Measurements from ENCODE around the gene ARHGAP19. TPM values are rescaled to one million over a fixed set of nuclear protein-coding genes. Genes with fewer than 3 reads are reported as not detected.
A peak's percentile ranks its signal among the peaks of the same experiment; 100 is the strongest.

The ARHGAP19 gene
- total and polyA plus RNA-seq, 4 donors: 1.8 to 12.8 (median 9.2) TPM

DNA sequence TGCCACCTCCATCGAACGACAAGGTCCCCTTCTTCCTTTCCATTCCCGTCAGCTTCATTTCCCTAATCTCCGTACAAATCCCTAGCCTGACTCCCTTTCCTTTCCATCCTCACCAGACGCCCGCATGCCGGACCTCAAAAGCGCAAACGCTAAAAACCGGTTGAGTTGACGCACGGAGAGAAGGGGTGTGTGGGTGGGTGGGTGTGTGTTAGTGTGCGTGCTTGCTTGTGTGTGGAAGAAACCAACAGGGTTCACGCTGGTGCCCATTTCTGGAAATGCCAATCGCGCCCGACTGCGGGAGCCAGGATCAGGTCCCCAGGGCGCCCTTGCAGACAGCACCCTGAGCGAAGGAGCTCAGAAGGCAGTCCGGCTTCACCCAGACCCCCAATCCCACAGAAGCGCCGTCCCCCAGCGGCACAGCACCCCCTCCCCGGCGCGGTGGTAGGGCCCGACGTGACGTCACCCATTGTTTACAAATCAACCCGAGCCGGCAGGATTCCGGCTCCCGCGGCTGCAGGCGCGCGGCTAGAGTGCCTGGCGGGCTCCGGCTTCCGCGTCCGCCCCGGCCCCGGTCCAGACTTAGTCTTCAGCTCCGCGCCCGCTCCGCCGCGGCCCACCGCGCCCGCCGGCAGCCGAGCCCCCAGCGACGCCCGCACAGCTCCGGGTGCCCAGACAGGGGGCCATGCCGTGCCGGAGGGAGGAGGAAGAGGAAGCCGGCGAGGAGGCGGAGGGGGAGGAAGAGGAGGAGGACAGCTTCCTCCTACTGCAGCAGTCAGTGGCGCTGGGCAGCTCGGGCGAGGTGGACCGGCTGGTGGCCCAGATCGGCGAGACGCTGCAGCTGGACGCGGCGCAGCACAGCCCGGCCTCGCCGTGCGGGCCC lies 26.6 kb upstream of the ARHGAP19 start, which contains the start of gene FRAT1:
Gene FRAT1 (plus strand): TSS at position 500 of the 880 bp plus-strand sequence. CDS start 183 bp downstream, at position 683.
- Histone ChIP-seq H3K9me3 (ENCODE audit: control insufficient read depth, low read length) (no peaks in the 10 kb centered on the region), H3K36me3 (ENCODE audit: control insufficient read depth in 1 of 2, insufficient read depth in 2 of 2, low read length in 1 of 2) (no peaks in the 10 kb centered on the region), H3K4me1 (ENCODE audit: control insufficient read depth in 1 of 2, insufficient read depth in 2 of 2, low read length in 2 of 2) (no peaks in the 10 kb centered on the region), H3K27ac (ENCODE audit: low read depth in 1 of 2, low read length in 2 of 2) (peak within 1 kb of the TSS in 1 of 2 donors; percentile 95), H3K27me3 (ENCODE audit: control insufficient read depth in 1 of 2, insufficient read depth in 2 of 2, low read length in 1 of 2) (no peaks in the 10 kb centered on the region), H3K4me3 (ENCODE audit: low read length in 2 of 2) (peak within 1 kb of the TSS; percentile 56 to 84)
- intact Hi-C loops (cut with DNase I): loop anchor here in 1 of 2 donors (2.0 kb wide), 1 partner anchor 16 kb away; the partner anchor contains the start of gene FRAT2
- ATAC-seq (ENCODE audit: low FRiP score): peak; percentile 94
- DNase-seq: peak; percentile 95
- WGBS, 2 donors: 0 to 1% methylated on average over 53 to 79 of the region's 79 CpGs

DNA sequence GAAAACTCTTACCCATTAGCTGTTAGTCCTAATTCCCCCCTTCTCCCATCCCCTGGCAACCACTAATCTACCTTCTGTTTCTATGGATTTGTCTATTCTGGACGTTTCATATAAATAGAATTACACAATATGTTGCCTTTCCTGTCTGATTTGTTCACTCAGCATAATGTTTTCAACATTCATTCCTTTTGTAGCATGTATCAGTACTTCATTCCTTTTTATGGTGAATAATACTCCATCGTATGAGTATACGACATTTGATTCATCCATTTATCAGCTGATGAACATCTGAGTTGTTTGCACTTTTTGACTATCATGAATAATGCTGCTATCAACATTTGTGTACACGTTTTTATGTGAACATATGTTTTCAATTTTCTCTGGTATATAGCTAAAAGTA lies 22.2 kb upstream of the ARHGAP19 start:
- DNase-seq: no peak
- Histone ChIP-seq H3K27ac (ENCODE audit: low read depth in 1 of 2, low read length in 2 of 2) (no peak overlapping the region), H3K4me3 (ENCODE audit: low read length in 2 of 2) (no peak overlapping the region), H3K9me3 (ENCODE audit: control insufficient read depth, low read length) (no peaks in the 10 kb centered on the region), H3K4me1 (ENCODE audit: control insufficient read depth in 1 of 2, insufficient read depth in 2 of 2, low read length in 2 of 2) (no peaks in the 10 kb centered on the region), H3K36me3 (ENCODE audit: control insufficient read depth in 1 of 2, insufficient read depth in 2 of 2, low read length in 1 of 2) (no peaks in the 10 kb centered on the region), H3K27me3 (ENCODE audit: control insufficient read depth in 1 of 2, insufficient read depth in 2 of 2, low read length in 1 of 2) (no peaks in the 10 kb centered on the region)
- intact Hi-C loops (cut with DNase I): no loop called here
- WGBS, 2 donors: 68% methylated on average over 4 of the region's 4 CpGs
- ATAC-seq (ENCODE audit: low FRiP score): no peak

GRCh38 chr10:97312897-97313296 lies 20.5 kb upstream of the ARHGAP19 start:
- H3K9me3 ChIP-seq (ENCODE audit: control insufficient read depth, low read length): no peaks in the 10 kb centered on the region
- H3K4me1 ChIP-seq (ENCODE audit: control insufficient read depth in 1 of 2, insufficient read depth in 2 of 2, low read length in 2 of 2): no peaks in the 10 kb centered on the region
- intact Hi-C loops (cut with DNase I): no loop called here
- H3K27ac ChIP-seq (ENCODE audit: low read depth in 1 of 2, low read length in 2 of 2): no peak overlapping the region
- no peaks in the 10 kb centered on the region for H3K27me3 ChIP-seq (ENCODE audit: control insufficient read depth in 1 of 2, insufficient read depth in 2 of 2, low read length in 1 of 2)
- DNase-seq: no peak
- no peak for ATAC-seq (ENCODE audit: low FRiP score)
- no peak overlapping the region for H3K4me3 ChIP-seq (ENCODE audit: low read length in 2 of 2)
- WGBS, 2 donors: 85 to 87% methylated on average over 6 of the region's 6 CpGs
- no peaks in the 10 kb centered on the region for H3K36me3 ChIP-seq (ENCODE audit: control insufficient read depth in 1 of 2, insufficient read depth in 2 of 2, low read length in 1 of 2)

DNA sequence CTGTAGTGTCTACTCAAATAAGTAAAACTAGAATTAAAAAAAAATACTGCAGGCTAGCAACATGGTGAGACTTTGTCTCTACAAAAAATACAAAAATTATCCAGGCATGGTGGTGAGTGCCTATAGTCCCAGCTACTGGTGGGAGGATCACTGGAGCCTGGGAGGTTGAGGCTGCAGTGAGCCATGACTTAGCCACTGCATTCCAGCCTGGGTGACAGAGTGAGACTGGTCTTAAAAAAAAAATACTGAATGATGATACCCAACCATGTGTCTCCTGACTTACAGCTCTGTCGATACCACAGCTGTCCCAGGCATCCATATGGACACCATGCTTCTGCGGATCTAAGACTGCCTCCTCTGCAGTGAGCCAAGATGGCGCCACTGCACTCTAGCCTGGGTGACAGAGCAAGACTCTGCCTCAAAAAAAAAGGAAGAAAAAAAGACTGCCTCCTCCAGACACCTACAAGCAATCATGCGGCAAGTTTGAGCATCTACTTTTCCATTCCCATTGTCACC lies 18.7 kb upstream of the ARHGAP19 start:
- Histone ChIP-seq H3K27ac (ENCODE audit: low read depth in 1 of 2, low read length in 2 of 2) (no peak overlapping the region), H3K4me1 (ENCODE audit: control insufficient read depth in 1 of 2, insufficient read depth in 2 of 2, low read length in 2 of 2) (no peaks in the 10 kb centered on the region), H3K4me3 (ENCODE audit: low read length in 2 of 2) (no peak overlapping the region), H3K27me3 (ENCODE audit: control insufficient read depth in 1 of 2, insufficient read depth in 2 of 2, low read length in 1 of 2) (no peaks in the 10 kb centered on the region), H3K36me3 (ENCODE audit: control insufficient read depth in 1 of 2, insufficient read depth in 2 of 2, low read length in 1 of 2) (no peaks in the 10 kb centered on the region), H3K9me3 (ENCODE audit: control insufficient read depth, low read length) (no peaks in the 10 kb centered on the region)
- 95% methylated on average over 4 of the region's 4 CpGs for WGBS, 2 donors
- intact Hi-C loops (cut with DNase I): no loop called here
- ATAC-seq (ENCODE audit: low FRiP score) (no peak), DNase-seq (no peak)

DNA sequence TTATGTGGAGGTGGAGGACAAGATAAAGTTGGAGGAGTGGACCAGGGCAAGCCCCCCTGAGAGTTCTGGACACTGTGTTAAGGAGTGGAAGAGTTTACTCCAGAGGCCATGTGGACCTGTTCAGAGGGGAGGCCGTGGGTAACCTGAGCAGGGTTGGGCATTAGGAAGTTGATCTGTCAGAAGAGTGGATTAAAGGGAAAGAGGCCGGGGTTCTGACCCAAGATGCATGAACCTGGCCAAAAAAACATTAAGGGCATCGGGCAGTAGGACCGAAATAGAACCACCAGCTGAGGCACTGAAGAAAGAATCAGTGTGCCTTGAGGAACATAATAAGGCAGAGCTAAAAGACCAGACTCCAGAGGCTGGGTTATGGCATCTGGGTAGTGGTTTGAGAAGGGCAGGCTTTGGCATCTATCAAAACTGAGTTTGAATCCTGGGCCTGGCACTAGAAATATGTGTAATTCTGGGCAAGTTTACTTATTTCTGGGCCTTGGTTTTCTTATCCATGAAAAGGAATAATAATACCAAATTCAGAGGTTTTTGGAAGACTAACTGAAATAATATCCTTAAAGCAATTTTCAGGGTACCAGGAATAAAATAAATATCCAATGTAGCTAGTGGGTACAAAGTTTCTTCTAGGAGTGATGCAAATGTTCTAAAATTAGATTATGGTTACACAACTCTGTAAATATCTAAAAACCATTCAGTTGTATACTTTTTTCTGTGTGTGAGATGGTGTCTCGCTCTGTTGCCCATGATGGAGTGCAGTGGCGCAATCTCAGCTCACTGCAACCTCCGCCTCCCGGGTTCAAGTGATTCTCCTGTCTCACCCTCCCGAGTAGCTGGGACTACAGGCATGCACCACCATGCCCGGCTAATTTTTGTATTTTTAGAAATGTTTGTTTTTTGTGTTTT lies 15.7 kb upstream of the ARHGAP19 start:
- H3K9me3 ChIP-seq (ENCODE audit: control insufficient read depth, low read length): no peaks in the 10 kb centered on the region
- H3K4me1 ChIP-seq (ENCODE audit: control insufficient read depth in 1 of 2, insufficient read depth in 2 of 2, low read length in 2 of 2): no peaks in the 10 kb centered on the region
- H3K4me3 ChIP-seq (ENCODE audit: low read length in 2 of 2): no peak overlapping the region
- no peak for ATAC-seq (ENCODE audit: low FRiP score)
- H3K27me3 ChIP-seq (ENCODE audit: control insufficient read depth in 1 of 2, insufficient read depth in 2 of 2, low read length in 1 of 2): no peaks in the 10 kb centered on the region
- H3K36me3 ChIP-seq (ENCODE audit: control insufficient read depth in 1 of 2, insufficient read depth in 2 of 2, low read length in 1 of 2): no peaks in the 10 kb centered on the region
- H3K27ac ChIP-seq (ENCODE audit: low read depth in 1 of 2, low read length in 2 of 2): no peak overlapping the region
- 51 to 56% methylated on average over 10 of the region's 10 CpGs for WGBS, 2 donors
- intact Hi-C loops (cut with DNase I): no loop called here
- DNase-seq: no peak

- no peaks in the 10 kb centered on the region for H3K27me3 ChIP-seq (ENCODE audit: control insufficient read depth in 1 of 2, insufficient read depth in 2 of 2, low read length in 1 of 2)
- ATAC-seq (ENCODE audit: low FRiP score) (no peak), DNase-seq (no peak)
- H3K27ac ChIP-seq (ENCODE audit: low read depth in 1 of 2, low read length in 2 of 2): no peak overlapping the region
- intact Hi-C loops (cut with DNase I): no loop called here
- no peaks in the 10 kb centered on the region for H3K4me1 ChIP-seq (ENCODE audit: control insufficient read depth in 1 of 2, insufficient read depth in 2 of 2, low read length in 2 of 2)
- no peaks in the 10 kb centered on the region for H3K9me3 ChIP-seq (ENCODE audit: control insufficient read depth, low read length)
- 21 to 41% methylated on average over 1 of the region's 1 CpG for WGBS, 2 donors
- no peaks in the 10 kb centered on the region for H3K36me3 ChIP-seq (ENCODE audit: control insufficient read depth in 1 of 2, insufficient read depth in 2 of 2, low read length in 1 of 2)
- no peak overlapping the region for H3K4me3 ChIP-seq (ENCODE audit: low read length in 2 of 2)
Observed at GRCh38 chr10:97307441-97307840, 15.0 kb upstream of the ARHGAP19 start.

- Histone ChIP-seq H3K4me1 (ENCODE audit: control insufficient read depth in 1 of 2, insufficient read depth in 2 of 2, low read length in 2 of 2) (no peaks in the 10 kb centered on the region), H3K27ac (ENCODE audit: low read depth in 1 of 2, low read length in 2 of 2) (no peak overlapping the region), H3K36me3 (ENCODE audit: control insufficient read depth in 1 of 2, insufficient read depth in 2 of 2, low read length in 1 of 2) (no peaks in the 10 kb centered on the region), H3K27me3 (ENCODE audit: control insufficient read depth in 1 of 2, insufficient read depth in 2 of 2, low read length in 1 of 2) (no peaks in the 10 kb centered on the region), H3K4me3 (ENCODE audit: low read length in 2 of 2) (no peak overlapping the region), H3K9me3 (ENCODE audit: control insufficient read depth, low read length) (no peaks in the 10 kb centered on the region)
- WGBS, 2 donors: 92 to 96% methylated on average over 11 of the region's 11 CpGs
- intact Hi-C loops (cut with DNase I): no loop called here
- no peak for DNase-seq
- ATAC-seq (ENCODE audit: low FRiP score): no peak
Observed at GRCh38 chr10:97302088-97302791, 9.8 kb upstream of the ARHGAP19 start.

DNA sequence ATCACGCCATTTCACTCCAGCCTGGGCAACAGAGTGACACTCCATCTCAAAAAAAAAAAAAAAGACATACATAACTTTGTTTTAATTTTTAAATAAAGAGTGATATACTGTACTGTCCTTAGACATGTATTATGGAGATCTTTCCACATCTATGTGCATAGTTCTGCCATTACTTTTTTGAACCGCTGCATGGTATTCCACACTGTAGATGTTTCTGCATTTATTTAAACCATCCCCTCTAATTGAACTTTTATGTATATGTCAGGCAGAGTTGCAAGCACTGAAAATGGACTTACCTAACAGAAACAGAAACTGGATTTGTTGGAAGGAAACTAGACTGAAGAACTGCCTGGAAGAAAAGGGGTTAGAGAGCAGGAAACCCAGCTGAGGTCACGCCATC lies 8.5 kb upstream of the ARHGAP19 start:
- Histone ChIP-seq H3K27ac (ENCODE audit: low read depth in 1 of 2, low read length in 2 of 2) (no peak overlapping the region), H3K4me1 (ENCODE audit: control insufficient read depth in 1 of 2, insufficient read depth in 2 of 2, low read length in 2 of 2) (no peaks in the 10 kb centered on the region), H3K4me3 (ENCODE audit: low read length in 2 of 2) (no peak overlapping the region), H3K36me3 (ENCODE audit: control insufficient read depth in 1 of 2, insufficient read depth in 2 of 2, low read length in 1 of 2) (no peaks in the 10 kb centered on the region), H3K27me3 (ENCODE audit: control insufficient read depth in 1 of 2, insufficient read depth in 2 of 2, low read length in 1 of 2) (no peaks in the 10 kb centered on the region), H3K9me3 (ENCODE audit: control insufficient read depth, low read length) (no peaks in the 10 kb centered on the region)
- ATAC-seq (ENCODE audit: low FRiP score) (no peak), DNase-seq (no peak)
- intact Hi-C loops (cut with DNase I): no loop called here
- WGBS, 2 donors: 96% methylated on average over 3 of the region's 3 CpGs

All from aorta (tissue), 5 donors.